HG03460 (cell line): ENCODE data around the gene PFDN4.
"Not testable (repeated sequence)": the region's sequence is repeated elsewhere in the genome, so short reads cannot be mapped to it uniquely, and the experiment has no call there.

Experiments used
- ATAC-seq: cut with Tn5 transposase; IDR thresholded peaks from one replicate; pipeline ENCODE4 v1.9.1; 2021; ENCODE audit not compliant: unreplicated experiment

The PFDN4 gene

DNA sequence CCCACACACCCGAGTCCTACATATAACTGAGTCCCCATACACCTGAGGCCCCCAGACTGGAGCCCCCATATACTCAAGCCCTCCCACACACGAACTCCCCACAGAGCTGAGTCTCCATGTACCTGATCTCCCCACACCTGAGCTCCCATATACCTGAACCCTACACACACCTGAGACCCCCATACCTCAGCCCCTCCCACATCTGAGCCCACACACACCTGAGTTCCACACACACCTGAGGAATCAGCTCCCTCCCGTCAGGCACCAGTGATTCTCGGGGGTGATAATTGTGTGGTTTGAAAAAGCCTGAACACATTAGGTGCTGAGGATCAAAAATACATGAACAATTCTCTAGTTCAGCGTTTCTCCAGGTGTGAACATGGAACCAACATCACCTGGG lies 15.4 kb downstream of the PFDN4 start:
- ATAC-seq, result no peak

DNA sequence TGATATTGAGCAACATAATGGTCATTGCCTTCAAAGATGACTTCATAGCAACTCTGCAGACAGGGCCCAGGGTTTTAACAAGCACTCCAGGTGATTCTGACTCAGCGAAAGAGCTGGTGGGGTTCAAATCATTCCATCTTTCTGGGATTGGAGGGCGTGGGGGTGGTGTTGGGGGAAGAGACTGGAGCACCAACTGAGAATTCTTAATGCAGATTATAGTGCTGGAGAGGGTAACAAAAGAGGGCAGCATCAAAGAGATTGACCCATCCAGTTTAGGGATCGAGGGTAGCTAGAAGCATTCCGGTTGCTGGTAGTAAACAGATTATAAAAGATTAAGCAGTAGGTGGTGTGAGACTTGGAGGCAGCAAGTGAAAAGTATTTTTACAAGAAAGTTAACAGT lies 15.9 kb downstream of the PFDN4 start:
- ATAC-seq, result no peak

DNA sequence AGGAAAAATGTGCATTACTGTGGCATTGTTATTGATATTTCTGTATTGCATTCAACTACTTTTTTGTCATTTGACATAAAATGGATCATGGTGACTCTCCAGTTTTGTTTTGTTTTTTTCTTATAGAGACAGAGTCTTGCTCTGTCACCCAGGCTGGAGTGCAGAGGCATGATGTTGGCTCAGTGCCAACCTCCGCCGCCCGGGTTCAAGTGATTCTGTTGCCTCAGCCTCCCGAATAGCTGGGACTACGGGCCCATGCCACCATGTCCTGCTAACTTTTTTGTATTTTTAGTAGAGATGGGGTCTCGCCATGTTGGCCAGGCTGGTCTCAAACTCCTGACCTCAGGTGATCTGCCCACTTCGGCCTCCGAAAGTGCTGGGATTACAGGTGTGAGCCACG lies 16.8 kb downstream of the PFDN4 start:
- ATAC-seq, result not testable (repeated sequence)

DNA sequence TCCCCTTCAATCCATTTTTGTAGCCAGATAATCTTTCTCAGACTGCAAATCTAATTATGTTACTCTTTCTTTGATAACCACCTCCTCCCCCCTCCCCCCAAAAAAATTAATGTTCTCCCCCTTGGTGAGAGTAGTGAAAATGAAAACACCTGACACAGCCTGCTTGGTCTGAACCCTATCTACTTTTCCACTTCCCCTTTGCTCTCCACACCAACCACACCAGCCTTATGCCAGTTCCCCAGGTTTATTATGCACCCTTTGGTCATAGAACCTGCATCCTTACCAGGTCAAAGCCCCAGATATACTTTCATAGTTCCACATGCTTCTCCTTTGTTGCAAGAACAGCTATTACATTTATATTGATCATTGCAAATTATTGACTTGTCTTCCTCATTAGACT lies 19.4 kb downstream of the PFDN4 start:
- peak; percentile 92 for ATAC-seq

DNA sequence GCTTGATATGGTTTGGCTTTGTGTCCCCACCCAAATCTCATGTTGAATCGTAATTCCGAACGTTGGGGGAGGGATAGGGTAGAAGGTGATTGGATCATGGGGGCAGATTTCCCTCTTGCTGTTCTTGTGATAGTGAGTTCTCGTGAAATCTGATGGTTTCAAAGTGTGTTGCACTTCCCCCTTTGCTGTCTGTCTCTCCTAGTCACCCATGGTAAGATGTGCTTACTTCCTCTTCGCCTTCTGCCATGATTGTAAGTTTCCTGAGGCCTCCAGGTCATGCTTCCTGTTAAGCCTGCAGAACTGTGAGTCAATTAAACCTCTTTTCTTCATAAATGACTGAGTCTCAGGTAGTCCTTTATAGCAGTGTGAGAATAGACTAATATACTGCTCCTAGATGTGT lies 19.9 kb downstream of the PFDN4 start:
- no peak for ATAC-seq

DNA sequence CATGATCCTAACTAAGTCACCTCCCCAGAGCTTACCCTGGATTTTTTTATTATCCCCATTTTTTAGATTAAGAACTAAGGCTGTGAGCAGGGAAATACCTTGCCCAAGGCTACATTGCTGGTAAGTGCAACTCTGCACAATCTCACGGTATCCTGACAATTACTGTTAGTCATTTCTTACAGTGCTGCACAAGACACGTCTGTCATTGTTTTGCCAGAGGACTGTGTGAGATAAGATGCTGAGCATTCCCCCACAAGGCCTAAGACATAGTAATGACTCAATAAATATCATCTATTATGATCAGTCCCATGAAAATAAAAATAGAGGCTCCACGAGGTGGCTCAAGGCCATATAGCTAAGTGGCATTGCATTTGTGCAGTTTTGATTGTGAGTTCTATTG lies 21.0 kb downstream of the PFDN4 start:
- ATAC-seq, result no peak

DNA sequence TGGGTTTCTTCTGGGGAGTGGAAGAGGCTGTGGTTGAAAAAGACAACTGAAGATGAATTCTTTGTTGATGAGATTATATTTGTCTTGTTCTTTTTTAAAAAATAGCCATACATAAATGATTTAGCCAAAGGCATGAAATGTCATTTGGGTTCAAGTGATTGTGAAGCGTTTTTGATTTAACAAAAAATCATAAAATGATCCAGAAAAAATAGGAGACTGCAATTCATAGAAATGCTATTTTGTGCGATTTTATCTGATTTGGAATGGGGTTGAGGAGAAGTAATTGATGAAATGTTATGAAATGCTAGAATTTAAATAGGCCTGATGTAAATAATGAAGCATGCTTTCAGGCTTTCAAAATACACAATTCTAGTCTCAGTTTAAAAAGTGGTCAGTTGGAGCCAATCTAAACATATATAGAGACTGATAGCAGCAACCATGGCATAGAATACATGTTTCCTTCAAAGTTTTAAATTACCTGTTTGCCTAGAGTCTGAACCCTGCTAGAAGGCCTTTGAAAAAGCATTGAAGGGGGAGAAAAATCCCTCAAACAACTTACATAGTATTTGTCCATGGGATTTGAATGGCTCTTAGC lies 21.8 kb downstream of the PFDN4 start:
- ATAC-seq, result no peak

DNA sequence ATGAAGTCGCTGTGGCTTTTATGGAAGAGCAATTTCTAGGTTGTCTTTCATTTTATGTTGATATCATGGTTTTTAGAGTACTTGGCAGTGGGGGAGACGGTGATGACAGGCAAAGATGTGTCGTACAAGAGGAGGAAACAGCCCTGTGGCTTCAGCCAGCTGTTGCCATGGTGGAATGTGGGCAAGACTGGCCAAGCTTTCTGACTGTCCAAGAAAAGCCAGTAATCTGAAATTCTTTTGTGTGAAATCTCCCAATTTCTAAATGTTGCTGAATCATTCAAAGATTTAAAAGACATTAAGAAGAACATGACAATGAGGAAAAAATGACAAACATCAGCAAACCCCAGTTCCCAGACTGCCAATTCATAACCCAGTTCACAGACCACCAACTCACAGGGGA lies 23.1 kb downstream of the PFDN4 start:
- no peak for ATAC-seq

DNA sequence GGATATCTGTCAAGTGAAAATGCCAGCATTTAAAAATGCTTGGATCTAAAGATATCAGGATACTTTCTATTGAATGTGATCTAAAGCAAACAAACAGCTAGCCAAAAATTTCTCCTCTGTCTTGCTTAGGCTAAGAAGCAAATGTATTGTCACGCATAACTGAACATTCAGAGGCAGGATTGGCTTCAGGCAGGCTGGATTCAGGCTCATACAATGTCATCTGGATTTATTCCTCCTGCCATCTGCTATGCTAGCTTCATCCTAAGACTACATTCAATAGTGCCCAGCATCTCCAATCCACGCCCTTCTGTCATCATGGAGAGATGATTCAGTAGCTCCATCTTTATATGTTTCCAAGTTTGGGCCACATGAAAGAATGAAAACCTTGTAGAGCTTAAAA lies 27.1 kb downstream of the PFDN4 start:
- ATAC-seq, result no peak

DNA sequence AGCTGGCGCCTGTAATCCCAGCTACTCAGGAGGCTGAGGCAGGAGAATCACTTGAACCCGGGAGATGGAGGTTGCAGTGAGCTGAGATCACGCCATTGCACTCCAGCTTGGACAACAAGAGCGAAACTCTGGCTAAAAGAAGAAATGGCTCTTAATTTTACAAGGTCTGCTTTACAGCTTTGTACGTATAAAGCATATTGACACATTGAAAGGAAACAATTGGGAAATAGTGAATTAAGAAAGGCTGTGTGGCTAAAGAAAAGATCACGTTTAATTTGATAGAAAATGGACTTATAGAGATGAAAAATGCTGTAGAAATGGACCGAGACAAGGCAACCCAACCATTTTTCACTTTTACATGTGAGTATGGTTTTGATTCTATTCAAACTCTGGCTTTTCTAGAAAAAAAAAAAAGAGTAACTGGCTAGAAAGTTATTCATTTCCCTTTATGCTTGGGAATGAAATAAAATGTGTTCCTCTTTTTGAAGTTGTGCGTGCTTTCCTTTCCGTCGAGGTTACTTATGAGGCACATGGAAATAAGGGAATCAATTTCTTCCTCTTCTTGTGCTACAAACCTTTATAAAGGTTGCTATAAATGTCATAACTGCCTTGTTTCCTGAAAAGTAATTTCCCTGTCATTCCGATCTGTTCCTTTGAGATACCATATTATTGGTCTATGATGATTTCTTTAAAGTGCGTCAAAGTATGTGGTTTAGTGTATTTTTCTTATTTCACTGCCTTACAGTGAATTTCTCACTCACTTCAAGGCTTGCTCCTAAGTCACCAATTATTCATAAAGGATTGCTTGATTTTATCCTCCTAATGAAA lies 29.4 kb downstream of the PFDN4 start:
- ATAC-seq, result no peak

DNA sequence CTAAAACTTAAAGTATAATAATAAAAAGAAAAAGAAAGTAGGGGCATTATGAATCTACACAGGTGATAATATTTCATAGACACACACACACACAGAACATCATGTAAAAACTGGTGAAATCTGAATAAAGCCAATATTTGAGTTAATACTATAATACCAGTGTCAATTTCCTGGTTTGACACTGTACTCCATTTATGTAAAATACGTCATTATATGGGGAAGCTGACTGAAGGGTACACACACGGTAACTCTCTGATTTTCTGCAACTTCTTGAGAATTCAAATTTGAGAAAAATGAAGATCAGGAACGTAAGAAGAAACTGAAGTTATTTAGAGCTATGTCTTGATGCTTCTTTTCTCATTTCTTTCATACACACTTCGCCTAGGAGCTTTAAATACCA lies 36.2 kb downstream of the PFDN4 start:
- ATAC-seq, result no peak

DNA sequence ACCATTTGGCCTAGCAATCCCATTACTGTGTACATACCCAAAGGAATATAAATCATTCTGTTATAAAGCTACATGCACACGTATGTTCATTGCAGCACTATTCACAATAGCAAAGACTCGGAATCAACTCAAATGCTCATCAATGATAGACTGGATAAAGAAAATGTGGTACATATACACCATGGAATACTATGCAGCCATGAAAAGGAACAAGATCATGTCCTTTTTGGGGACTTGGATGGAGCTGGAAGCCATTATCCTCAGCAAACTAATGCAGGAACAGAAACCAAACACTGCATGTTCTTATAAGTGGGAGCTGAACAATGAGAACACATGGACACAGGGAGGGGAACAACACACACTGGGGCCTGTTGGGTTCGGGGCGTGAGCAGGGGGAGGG lies 40.8 kb downstream of the PFDN4 start:
- ATAC-seq, result not testable (repeated sequence)

DNA sequence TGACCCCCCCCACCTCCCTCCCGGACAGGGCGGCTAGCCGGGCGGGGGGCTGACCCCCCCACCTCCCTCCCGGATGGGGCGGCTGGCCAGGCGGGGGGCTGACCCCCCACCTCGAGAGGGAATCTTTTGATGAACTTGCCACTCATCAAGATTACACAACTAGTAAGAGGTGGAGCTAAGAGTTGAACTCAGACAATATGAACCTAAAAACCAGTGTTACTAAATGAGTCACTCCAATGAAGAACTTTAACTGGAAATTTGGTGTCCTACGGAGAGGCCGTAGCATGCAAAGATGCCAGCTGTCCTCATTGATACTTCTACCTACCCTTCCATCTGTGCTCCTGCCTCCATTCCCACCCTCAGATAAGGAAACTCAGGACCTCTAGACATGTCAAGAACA lies 42.8 kb downstream of the PFDN4 start:
- no peak for ATAC-seq

DNA sequence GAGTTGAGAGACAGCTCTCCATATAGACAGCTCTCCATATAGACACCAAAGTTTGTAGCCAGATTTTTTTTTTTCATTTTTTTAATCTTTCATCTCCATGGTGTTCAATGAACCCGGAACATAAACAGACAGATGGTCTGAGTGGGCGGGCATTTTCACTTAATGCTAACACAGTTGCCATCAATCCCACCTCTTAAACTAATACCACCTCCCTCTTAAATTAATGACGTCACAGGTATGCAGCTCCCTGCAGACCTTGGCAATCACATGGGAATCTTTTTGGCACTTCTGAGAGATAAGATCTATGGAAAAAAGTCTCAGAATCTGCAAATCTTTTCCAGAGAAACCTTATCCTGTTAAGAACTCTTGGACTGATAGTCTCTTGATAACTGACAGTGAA lies 43.2 kb downstream of the PFDN4 start:
- no peak for ATAC-seq

DNA sequence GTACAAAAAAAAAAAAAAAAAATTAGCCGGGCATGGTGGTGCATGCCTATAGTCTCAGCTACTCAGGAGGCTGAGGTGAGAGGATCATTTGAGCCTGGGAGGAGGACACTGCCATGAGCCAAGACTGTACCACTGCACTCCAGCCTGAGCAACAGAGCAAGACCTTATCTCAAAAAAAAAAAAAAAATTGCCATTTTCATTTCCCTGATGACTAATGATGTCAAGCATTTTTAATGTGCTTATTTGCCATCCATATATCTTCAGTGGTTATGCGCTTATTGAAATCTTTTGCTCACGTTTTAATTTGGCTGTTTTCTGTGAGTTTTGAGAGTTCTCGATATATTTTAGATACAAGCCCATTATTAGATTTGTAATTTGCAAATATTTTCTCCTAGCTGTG lies 46.7 kb downstream of the PFDN4 start:
- ATAC-seq, result no peak

DNA sequence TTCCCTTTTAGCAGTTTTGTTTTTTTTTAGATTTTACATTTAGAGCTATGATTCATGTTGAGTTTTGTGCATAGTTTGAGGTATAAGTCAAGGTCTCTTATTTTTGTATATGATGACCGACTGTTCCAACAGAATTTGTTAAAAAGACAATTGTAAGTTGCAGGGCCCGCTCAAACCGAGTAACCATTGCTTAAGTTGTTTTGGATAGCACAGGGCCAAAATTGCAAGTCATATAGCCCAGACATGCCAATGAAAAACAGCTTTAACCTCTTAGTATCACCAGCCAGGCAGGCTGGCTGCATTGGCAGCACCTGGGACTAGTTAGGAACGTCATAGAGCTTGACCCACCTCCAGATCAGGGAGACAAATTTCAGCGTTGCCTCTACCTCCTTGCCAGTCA lies 47.3 kb downstream of the PFDN4 start:
- no peak for ATAC-seq

DNA sequence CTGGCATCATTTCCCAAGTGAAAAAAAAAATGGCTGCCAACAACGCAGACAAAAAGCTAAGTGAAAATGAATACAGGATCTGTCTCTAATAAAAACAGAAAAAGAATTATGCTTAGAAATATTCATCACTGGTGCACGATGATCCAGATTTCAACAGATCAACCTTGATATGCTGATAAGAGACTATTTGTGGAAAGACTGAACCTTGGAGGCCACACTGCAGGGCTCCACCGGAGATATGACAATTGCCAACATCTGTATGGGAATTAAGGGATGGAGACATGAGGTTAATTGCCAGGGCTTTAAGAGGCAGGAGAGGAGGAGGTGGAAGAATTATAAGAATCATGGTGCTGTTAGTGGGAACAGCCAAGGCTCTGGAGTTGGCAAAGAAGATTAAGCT lies 48.3 kb downstream of the PFDN4 start:
- ATAC-seq, result no peak

DNA sequence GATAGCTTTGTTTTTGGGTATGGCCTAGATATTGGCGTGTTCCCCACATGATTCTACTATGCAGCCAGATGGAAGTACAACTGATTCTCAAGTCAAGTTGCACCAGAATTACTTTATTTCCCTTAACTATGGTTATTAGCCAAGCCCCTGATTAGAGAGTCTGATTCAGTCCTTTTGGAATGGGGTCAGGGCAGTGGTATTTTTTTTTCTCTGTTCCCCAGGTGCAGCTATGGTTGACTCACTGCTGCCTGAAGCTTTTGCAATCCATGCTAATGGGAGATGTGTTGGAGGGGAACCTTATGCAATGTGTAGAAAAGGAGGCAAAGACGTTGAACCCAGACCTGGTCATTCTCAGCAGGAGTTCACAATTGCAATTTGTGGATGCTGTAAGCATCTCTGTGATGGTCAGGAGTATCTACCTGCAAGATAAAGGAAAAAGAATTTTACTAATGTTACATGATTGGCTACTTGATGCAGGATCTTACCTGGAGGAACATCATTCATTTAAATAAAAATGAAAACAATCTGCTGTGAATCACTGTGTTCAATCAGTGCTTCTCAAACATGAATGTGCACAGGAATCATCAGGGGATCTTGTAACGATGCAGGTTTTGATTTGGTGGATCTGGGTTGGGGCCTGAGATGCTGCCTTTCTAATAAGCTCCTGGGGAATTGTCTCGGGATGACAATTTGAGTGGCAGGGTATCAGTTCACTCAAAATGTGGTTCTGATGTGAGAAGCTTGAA lies 49.4 kb downstream of the PFDN4 start:
- ATAC-seq, result no peak

DNA sequence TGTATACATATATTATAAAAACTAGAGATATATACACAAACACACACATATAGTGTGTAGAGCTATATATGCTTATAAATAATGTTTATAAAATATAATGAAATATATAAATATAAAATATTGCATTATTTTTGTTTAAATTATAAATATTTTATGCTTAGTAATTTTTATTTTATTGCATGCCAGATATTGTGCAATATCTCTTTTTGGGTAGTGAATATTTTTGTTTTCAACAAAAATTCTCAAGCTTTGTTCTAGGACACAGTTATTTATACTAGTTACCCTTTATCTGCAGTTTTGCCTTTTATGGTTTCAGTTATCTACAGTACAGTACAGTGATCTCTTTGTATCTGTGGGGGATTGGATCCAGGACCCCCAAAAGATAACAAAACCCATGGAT lies 52.2 kb downstream of the PFDN4 start:
- no peak for ATAC-seq

DNA sequence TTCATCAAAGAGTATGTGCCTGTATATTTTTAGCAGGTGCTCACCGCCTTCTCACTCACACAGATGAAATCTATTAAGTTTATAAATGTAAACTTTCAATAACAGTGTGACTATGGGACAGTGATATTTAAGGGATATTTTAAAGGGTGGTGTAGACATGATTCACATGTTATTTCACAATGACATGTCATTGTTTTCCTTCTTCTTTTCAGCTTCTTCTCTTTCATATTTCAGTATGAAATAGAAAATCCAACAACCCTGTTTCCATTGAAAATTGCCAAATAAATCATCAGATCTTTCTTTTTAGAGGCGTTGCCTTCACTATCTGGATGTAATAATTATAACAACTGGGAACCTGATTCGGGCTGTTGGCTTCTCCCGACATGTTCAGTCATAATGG lies 54.8 kb downstream of the PFDN4 start:
- ATAC-seq, result no peak

DNA sequence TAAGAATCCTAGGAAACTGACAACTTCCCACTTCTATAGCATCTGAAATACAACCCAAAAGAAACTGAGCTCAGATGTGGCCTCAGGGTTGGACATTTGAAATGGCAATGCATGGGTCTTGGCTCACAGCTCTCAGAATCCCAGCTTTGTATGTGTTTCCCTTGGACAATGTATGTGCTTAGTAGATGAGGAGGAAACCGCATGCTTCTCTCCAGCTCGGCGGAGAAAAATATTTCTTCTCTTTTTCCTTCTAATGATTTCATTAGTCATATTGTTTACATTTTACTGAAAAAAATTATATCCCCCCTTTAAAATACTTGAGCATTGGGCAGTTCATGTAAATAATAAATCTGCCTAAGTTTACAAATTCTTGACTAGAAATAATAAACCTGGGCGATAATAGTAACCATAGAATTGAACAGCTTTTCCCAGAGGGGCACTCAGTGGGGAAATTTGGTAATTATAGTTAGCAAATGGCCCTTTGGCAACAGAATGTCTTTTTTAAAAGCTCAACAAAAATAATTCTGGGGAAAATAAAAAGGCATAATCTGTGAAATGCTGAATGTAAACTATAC lies 55.3 kb downstream of the PFDN4 start:
- ATAC-seq, result no peak

DNA sequence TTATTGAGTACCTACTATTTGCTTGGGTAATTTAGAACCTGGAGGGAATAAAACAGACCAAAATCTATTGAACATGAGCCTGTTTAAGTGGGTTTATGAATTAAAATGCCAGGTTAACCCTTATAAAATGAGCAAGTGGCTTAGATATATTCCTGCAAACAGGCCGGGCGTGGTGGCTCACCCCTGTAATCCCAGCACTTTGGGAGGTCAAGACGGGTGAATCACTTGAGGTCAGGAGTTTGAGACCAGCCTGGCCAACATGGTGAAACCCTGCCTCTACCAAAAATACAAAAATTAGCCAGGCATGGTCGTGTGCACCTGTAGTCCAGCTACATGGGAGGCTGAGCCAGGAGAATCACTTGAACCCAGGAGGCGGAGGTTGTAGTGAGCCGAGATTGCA lies 57.9 kb downstream of the PFDN4 start:
- ATAC-seq, result not testable (repeated sequence)
